K562 (cell line): ENCODE data around the gene MAP3K7CL. TPM values are rescaled to one million over a fixed set of nuclear protein-coding genes. Genes with fewer than 3 reads are reported as not detected.
A peak's percentile ranks its signal among the peaks of the same experiment; 100 is the strongest.

Experiments used
- BHLHE40 ChIP-seq: IDR thresholded peaks from 2 replicates; pipeline ENCODE4 v1.6.1; 2011; ENCODE audit warnings: low read length, improper control_type of control experiment
- CEBPB ChIP-seq: fragments of 450-650 bp; IDR thresholded peaks from 2 replicates; pipeline ENCODE4 v1.6.1; 2016; ENCODE audit warnings: missing genetic modification characterization, missing compliant biosample characterization
- ELF4 ChIP-seq: fragments of 450-650 bp; formaldehyde crosslinking; IDR thresholded peaks from 2 replicates; pipeline ENCODE4 v1.4.0; 2022; ENCODE audit warnings: missing genetic modification characterization
- HDAC2 ChIP-seq: fragments of 450-650 bp; IDR thresholded peaks from 2 replicates; pipeline ENCODE4 v1.6.1; 2016; ENCODE audit warnings: mild to moderate bottlenecking
- MXI1 ChIP-seq: IDR thresholded peaks from 2 replicates; pipeline ENCODE4 v1.6.1; 2011; ENCODE audit warnings: low read depth, mild to moderate bottlenecking, improper control_type of control experiment, low read length
- NCOR1 ChIP-seq: fragments of 450-650 bp; IDR thresholded peaks from 2 replicates; pipeline ENCODE4 v1.6.1; 2016; ENCODE audit warnings: mild to moderate bottlenecking, moderate library complexity
- ZFP36 ChIP-seq: fragments of 150-350 bp; IDR thresholded peaks from 2 replicates; pipeline ENCODE4 v1.6.1; 2018; ENCODE audit warnings: low read length, low read depth; ENCODE audit not compliant: partially characterized antibody
- polyA plus RNA-seq, 8 experiments: library from polyadenylated mRNA; depleted of rRNA in 4 of 8; stranded (reverse) in 5 of 8; unstranded in 3 of 8; fragments of >200 nt; fragmentation: Nextera tagmentation in 2 of 8; fragmentation: Illumina TruSeq in 1 of 8; extraction: Ambion mirVana in 2 of 8; extraction: Trizol in 1 of 8; gene quantifications; 2 replicates each; pipeline versions ENCODE4 v1.2.1 to v1.2.3, GENCODE V29; 2011 to 2014; ENCODE audit warnings: inconsistent platforms in 1 of 8, missing spikeins in 1 of 8
- total RNA-seq, 7 experiments: library from RNA; depleted of rRNA in 6 of 7; stranded (reverse); fragments of >200 nt in 6 of 7; fragmentation: Illumina TruSeq in 2 of 7; extraction: Trizol in 2 of 7; gene quantifications; 2 replicates each; pipeline versions ENCODE4 v1.2.1 to v1.2.3, GENCODE V29; 2011 to 2021; ENCODE audit warnings: low replicate concordance in 1 of 7
- TF ChIP-seq, protein P1 (sequence below), 2 experiments: fragments of 450-650 bp; IDR thresholded peaks; 2 replicates each; pipeline ENCODE4 v1.6.1; 2018; ENCODE audit warnings: mild to moderate bottlenecking in 2 of 2, low read depth in 1 of 2; ENCODE audit not compliant: partially characterized antibody in 2 of 2
- TF ChIP-seq, protein P2 (sequence below): fragments of 450-650 bp; formaldehyde crosslinking; IDR thresholded peaks from 2 replicates; pipeline ENCODE4 v1.4.0; 2022; ENCODE audit warnings: missing genetic modification characterization
- TF ChIP-seq, protein P3 (sequence below), 2 experiments: fragments of 450-650 bp; conservative IDR thresholded peaks; 2 replicates each; pipeline ENCODE4 v1.6.1; 2017; ENCODE audit warnings: mild to moderate bottlenecking in 2 of 2, moderate library complexity in 2 of 2
- TF ChIP-seq, protein P4 (sequence below): fragments of 250-450 bp; sonication (Bioruptor Pico); IDR thresholded peaks from 2 replicates; pipeline ENCODE4 v1.5.0; 2021; ENCODE audit warnings: mild to moderate bottlenecking, moderate library complexity
- TF ChIP-seq, protein P5 (sequence below): fragments of 250-450 bp; sonication (Bioruptor Pico); IDR thresholded peaks from 2 replicates; pipeline ENCODE4 v1.4.0; 2020; ENCODE audit warnings: mild to moderate bottlenecking, moderate library complexity

Gene MAP3K7CL
- total and polyA plus RNA-seq, 9 of the 15 experiments (the other 6 are each of a cell fraction or from before 2014, with no cell fraction given): 0.13 to 0.15 (median 0.14) TPM; not detected in 6

DNA sequence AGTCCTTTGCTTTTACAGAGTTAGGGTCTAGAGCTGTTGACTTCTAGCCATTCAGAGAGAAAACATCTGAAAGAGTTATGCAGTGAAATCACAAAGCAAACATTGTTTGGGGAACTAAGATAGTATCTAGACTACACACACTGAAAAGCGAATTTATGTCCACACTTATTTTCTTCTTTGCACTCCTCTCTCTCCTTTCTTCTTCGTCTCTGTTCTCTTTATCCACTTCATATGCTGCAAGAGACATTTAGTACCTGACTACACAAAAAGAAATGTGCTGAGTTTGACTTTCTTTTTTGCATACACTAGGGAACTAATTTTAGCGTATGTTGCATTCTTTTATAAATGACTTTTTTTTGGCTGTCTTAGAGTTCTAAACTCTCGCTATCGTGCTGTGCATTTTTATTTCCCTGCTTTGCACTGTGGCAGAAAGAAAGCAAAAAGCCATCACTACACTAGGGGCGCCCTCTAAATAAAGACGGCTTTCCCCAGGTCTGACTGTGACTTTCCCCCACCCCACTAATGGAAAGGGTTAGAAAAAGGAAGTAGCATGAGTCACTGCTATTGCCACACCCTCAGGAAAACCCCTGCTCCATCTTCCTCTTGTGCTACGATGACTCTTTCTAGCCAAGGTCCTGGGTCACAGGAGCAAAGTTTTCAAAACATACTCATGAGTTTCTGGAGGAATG lies 65.7 kb downstream of the MAP3K7CL start (continued):
- TF ChIP-seq BHLHE40 (peak; percentile 36), CEBPB (tag) (peak; percentile 98), ZFP36 (peak; percentile 73), MXI1 (no peak), NCOR1 (0 out of 2 replicates have a peak, but pooled peaks have one; percentile 26), ELF4 (CRISPR knock-in tag) (no peak), HDAC2 (peak; percentile 59; the same call in 1 of the 2 replicates)
- TF ChIP-seq, protein P1, sequence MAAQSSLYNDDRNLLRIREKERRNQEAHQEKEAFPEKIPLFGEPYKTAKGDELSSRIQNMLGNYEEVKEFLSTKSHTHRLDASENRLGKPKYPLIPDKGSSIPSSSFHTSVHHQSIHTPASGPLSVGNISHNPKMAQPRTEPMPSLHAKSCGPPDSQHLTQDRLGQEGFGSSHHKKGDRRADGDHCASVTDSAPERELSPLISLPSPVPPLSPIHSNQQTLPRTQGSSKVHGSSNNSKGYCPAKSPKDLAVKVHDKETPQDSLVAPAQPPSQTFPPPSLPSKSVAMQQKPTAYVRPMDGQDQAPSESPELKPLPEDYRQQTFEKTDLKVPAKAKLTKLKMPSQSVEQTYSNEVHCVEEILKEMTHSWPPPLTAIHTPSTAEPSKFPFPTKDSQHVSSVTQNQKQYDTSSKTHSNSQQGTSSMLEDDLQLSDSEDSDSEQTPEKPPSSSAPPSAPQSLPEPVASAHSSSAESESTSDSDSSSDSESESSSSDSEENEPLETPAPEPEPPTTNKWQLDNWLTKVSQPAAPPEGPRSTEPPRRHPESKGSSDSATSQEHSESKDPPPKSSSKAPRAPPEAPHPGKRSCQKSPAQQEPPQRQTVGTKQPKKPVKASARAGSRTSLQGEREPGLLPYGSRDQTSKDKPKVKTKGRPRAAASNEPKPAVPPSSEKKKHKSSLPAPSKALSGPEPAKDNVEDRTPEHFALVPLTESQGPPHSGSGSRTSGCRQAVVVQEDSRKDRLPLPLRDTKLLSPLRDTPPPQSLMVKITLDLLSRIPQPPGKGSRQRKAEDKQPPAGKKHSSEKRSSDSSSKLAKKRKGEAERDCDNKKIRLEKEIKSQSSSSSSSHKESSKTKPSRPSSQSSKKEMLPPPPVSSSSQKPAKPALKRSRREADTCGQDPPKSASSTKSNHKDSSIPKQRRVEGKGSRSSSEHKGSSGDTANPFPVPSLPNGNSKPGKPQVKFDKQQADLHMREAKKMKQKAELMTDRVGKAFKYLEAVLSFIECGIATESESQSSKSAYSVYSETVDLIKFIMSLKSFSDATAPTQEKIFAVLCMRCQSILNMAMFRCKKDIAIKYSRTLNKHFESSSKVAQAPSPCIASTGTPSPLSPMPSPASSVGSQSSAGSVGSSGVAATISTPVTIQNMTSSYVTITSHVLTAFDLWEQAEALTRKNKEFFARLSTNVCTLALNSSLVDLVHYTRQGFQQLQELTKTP (IDR thresholded peaks at IDR 0.05; ENCODE audit: low read depth in 1 of 2, partially characterized antibody in 2 of 2): peak in 1 of 2 experiments; percentile 59
- TF ChIP-seq, protein P2, sequence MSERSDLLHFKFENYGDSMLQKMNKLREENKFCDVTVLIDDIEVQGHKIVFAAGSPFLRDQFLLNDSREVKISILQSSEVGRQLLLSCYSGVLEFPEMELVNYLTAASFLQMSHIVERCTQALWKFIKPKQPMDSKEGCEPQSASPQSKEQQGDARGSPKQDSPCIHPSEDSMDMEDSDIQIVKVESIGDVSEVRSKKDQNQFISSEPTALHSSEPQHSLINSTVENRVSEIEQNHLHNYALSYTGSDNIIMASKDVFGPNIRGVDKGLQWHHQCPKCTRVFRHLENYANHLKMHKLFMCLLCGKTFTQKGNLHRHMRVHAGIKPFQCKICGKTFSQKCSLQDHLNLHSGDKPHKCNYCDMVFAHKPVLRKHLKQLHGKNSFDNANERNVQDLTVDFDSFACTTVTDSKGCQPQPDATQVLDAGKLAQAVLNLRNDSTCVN (CRISPR knock-in tag): 0 out of 2 replicates have a peak, but pooled peaks have one; percentile 10
- TF ChIP-seq, protein P3, sequence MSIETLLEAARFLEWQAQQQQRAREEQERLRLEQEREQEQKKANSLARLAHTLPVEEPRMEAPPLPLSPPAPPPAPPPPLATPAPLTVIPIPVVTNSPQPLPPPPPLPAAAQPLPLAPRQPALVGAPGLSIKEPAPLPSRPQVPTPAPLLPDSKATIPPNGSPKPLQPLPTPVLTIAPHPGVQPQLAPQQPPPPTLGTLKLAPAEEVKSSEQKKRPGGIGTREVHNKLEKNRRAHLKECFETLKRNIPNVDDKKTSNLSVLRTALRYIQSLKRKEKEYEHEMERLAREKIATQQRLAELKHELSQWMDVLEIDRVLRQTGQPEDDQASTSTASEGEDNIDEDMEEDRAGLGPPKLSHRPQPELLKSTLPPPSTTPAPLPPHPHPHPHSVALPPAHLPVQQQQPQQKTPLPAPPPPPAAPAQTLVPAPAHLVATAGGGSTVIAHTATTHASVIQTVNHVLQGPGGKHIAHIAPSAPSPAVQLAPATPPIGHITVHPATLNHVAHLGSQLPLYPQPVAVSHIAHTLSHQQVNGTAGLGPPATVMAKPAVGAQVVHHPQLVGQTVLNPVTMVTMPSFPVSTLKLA (conservative IDR thresholded peaks at IDR 0.05): peak in 1 of 2 experiments; percentile 43; a peak in 1 of 4 replicates
- TF ChIP-seq, protein P4, sequence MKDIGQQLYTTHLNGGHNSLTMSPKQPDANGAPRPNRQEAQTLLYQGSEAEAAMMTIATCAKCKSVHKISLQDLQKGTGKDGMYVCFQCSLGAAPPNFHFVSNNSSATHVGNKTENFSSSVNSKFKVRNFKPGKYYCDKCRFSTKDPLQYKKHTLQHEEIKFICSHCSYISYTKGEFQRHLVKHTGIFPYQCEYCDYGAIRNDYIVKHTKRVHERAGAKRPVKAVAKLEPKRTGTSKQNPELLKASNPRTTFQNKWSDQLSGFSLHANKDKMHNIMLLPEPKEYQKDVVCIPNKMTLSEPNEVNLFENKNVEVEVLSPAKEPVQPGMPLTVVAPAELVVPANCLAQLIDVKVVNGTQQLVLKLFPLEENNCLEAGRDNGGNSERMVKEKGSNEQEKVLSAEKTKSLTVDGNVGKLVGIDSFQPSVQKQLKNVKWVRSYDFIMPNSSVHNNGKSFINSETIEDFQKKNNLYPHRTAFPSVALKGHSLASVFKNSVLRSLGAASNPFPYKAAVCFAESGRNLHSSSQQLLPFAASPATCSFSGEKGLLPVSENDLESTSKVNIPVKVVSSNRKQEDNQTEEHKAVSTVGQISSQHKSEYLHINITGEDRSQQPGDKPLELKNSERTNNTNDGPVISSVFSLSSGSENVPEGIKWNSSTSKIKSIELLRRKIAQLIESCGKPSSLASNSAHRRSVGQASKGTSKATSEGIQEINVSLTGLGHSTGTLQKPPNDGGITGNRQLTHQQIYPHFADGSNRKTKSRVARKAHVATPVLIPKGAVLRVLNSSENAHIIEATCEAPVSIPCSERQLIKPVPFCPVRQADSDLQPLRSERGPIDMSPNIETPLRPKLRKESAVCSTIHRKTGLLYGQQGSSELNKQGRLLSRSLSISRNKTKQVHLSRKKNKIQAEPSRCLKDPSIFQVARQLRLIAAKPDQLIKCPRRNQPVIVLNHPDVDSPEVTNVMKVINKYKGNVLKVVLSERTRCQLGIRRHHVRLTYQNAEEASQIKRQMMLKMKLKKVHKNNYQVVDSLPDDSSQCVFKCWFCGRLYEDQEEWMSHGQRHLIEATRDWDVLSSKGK (CRISPR knock-in tag): no peak
- TF ChIP-seq, protein P5, sequence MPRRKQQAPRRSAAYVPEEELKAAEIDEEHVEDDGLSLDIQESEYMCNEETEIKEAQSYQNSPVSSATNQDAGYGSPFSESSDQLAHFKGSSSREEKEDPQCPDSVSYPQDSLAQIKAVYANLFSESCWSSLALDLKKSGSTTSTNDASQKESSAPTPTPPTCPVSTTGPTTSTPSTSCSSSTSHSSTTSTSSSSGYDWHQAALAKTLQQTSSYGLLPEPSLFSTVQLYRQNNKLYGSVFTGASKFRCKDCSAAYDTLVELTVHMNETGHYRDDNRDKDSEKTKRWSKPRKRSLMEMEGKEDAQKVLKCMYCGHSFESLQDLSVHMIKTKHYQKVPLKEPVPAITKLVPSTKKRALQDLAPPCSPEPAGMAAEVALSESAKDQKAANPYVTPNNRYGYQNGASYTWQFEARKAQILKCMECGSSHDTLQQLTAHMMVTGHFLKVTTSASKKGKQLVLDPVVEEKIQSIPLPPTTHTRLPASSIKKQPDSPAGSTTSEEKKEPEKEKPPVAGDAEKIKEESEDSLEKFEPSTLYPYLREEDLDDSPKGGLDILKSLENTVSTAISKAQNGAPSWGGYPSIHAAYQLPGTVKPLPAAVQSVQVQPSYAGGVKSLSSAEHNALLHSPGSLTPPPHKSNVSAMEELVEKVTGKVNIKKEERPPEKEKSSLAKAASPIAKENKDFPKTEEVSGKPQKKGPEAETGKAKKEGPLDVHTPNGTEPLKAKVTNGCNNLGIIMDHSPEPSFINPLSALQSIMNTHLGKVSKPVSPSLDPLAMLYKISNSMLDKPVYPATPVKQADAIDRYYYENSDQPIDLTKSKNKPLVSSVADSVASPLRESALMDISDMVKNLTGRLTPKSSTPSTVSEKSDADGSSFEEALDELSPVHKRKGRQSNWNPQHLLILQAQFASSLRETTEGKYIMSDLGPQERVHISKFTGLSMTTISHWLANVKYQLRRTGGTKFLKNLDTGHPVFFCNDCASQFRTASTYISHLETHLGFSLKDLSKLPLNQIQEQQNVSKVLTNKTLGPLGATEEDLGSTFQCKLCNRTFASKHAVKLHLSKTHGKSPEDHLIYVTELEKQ (CRISPR knock-in tag): no peak
